Epidermal melanocyte (primary cell): ENCODE results near the gene USP38.
"Not testable (repeated sequence)": the region's sequence is repeated elsewhere in the genome, so short reads cannot be mapped to it uniquely, and the experiment has no call there.

Experiments used
- DNase-seq: peaks from one replicate; pipeline ENCODE4 v3.0.0; 2011; ENCODE audit warnings: low spot score; ENCODE audit not compliant: insufficient read length

The USP38 gene

GRCh38 chr4:143203577-143203976, 18.9 kb downstream of the USP38 start:
- no peak for DNase-seq

GRCh38 chr4:143207555-143207954, 22.8 kb downstream of the USP38 start:
- no peak for DNase-seq

- DNase-seq = no peak
Measured at GRCh38 chr4:143212566-143212965, 27.8 kb downstream of the USP38 start.

GRCh38 chr4:143215873-143216272, 31.2 kb downstream of the USP38 start:
- DNase-seq = no peak

- no peak for DNase-seq
Measured at GRCh38 chr4:143224255-143224654, 39.5 kb downstream of the USP38 start.

GRCh38 chr4:143225167-143225566, 40.5 kb downstream of the USP38 start:
- no peak for DNase-seq

GRCh38 chr4:143230683-143231082, 46.0 kb downstream of the USP38 start:
- no peak for DNase-seq

GRCh38 chr4:143232277-143232676, 47.6 kb downstream of the USP38 start:
- no peak for DNase-seq

- DNase-seq = no peak
Measured at GRCh38 chr4:143234153-143234552, 49.4 kb downstream of the USP38 start.

GRCh38 chr4:143237195-143237594, 52.5 kb downstream of the USP38 start:
- not testable (repeated sequence) for DNase-seq

GRCh38 chr4:143240939-143241679, 56.4 kb downstream of the USP38 start:
- DNase-seq = no peak

- DNase-seq = no peak
Measured at GRCh38 chr4:143241892-143242291, 57.2 kb downstream of the USP38 start.

GRCh38 chr4:143243041-143243440, 58.3 kb downstream of the USP38 start:
- DNase-seq = no peak

- DNase-seq = no peak
Measured at GRCh38 chr4:143246977-143247376, 62.3 kb downstream of the USP38 start.

- no peak for DNase-seq
Measured at GRCh38 chr4:143247866-143248265, 63.1 kb downstream of the USP38 start.

GRCh38 chr4:143248827-143249226, 64.1 kb downstream of the USP38 start:
- no peak for DNase-seq

- DNase-seq = no peak
Measured at GRCh38 chr4:143250617-143251016, 65.9 kb downstream of the USP38 start.

- no peak for DNase-seq
Measured at GRCh38 chr4:143251348-143251747, 66.6 kb downstream of the USP38 start.

GRCh38 chr4:143251779-143252178, 67.1 kb downstream of the USP38 start:
- DNase-seq = no peak

GRCh38 chr4:143252478-143252877, 67.8 kb downstream of the USP38 start:
- no peak for DNase-seq

- no peak for DNase-seq
Measured at GRCh38 chr4:143253166-143253565, 68.4 kb downstream of the USP38 start.

- no peak for DNase-seq
Measured at GRCh38 chr4:143254491-143255226, 69.9 kb downstream of the USP38 start.

GRCh38 chr4:143256456-143256855, 71.7 kb downstream of the USP38 start:
- no peak for DNase-seq
